Measurements from ENCODE around the gene CPA2. TPM values are rescaled to one million over a fixed set of nuclear protein-coding genes. Genes with fewer than 3 reads are reported as not detected.

CPA2 gene
- total and polyA plus RNA-seq, 2 donors (not counting 1 experiment from before 2014, with no cell fraction given), result 0.06 TPM; not detected in 1

DNA sequence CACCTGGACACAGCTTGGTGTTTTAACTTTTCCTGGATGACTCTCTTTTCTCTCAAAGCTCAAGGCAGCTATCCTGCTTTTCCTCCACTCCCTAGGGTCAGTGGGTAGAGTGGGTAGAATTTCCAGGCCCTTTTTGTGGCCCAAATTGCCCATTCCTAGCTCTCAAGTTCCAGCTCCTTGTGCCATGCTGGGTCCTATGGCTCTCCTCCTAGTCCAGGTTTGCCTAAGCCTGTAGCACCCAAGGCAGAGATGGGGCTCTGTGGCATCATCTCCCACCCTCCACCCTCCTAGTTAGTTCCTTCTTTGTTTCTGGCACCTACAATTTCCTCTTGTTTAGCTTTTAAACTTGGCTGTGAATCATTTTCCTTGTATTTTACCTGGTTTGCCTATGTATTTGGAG lies 36.0 kb downstream of the CPA2 start:
- no peaks in the 10 kb centered on the region for H3K27me3 ChIP-seq (ENCODE audit: control insufficient read depth, insufficient read depth, low read length)
- no peaks in the 10 kb centered on the region for H4K20me1 ChIP-seq (ENCODE audit: control insufficient read depth, extremely low read depth, insufficient read depth, low read length)
- no peaks in the 10 kb centered on the region for H3K4me1 ChIP-seq (ENCODE audit: control insufficient read depth, extremely low read depth, insufficient read depth, low read length)
- no peak overlapping the region for H3K4me3 ChIP-seq (replicated peaks in 1 of 4; ENCODE audit: control extremely low read depth in 1 of 4, insufficient read depth in 1 of 4, low read depth in 3 of 4, low read length in 4 of 4)
- H3K9ac ChIP-seq (ENCODE audit: insufficient read depth, low read length), result no peak overlapping the region
- no peaks in the 10 kb centered on the region for H3K9me3 ChIP-seq (ENCODE audit: control insufficient read depth, insufficient read depth, low read depth, low read length)
- H3K79me2 ChIP-seq (ENCODE audit: control insufficient read depth, insufficient read depth, low read length), result no peaks in the 10 kb centered on the region
- no peak for TF ChIP-seq EZH2 (IDR thresholded peaks at IDR 0.05; ENCODE audit: low read length, missing control alignments)
- TF ChIP-seq, protein P1, sequence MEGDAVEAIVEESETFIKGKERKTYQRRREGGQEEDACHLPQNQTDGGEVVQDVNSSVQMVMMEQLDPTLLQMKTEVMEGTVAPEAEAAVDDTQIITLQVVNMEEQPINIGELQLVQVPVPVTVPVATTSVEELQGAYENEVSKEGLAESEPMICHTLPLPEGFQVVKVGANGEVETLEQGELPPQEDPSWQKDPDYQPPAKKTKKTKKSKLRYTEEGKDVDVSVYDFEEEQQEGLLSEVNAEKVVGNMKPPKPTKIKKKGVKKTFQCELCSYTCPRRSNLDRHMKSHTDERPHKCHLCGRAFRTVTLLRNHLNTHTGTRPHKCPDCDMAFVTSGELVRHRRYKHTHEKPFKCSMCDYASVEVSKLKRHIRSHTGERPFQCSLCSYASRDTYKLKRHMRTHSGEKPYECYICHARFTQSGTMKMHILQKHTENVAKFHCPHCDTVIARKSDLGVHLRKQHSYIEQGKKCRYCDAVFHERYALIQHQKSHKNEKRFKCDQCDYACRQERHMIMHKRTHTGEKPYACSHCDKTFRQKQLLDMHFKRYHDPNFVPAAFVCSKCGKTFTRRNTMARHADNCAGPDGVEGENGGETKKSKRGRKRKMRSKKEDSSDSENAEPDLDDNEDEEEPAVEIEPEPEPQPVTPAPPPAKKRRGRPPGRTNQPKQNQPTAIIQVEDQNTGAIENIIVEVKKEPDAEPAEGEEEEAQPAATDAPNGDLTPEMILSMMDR (conservative IDR thresholded peaks at IDR 0.05 in 1 of 2, IDR thresholded peaks at IDR 0.05 in 1 of 2; ENCODE audit: low read depth in 1 of 2, low read length in 2 of 2), result no peak
- no peaks in the 10 kb centered on the region for H3K36me3 ChIP-seq (ENCODE audit: control insufficient read depth, insufficient read depth, low read length)
- H2AFZ ChIP-seq (ENCODE audit: low read length), result no peak overlapping the region
- no peak for DNase-seq (ENCODE audit: low read depth in 2 of 2)
- no peak overlapping the region for H3K4me2 ChIP-seq (ENCODE audit: extremely low read depth, insufficient read depth, low read length)
- H3K27ac ChIP-seq (ENCODE audit: insufficient read depth, low read length), result no peak overlapping the region

DNA sequence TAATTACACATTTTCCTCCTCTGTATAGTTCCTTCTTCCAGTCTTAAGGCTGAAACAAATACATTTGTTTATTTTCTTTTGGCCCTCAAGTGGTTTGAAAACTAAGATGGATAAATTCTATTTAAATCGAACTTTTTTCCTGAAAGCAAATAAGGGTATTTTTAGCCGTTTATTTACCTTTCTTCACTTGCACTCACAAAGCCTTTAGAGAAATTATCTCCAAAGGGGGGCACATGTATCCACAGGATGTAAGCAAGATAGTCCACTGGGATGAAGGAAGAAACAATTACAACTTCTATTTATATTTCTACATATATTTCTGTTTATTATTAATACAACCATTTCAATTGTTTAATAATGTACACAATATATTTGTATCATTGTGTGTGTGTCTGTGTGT lies 36.5 kb downstream of the CPA2 start:
- no peaks in the 10 kb centered on the region for H3K27me3 ChIP-seq (ENCODE audit: control insufficient read depth, insufficient read depth, low read length)
- no peak for TF ChIP-seq EZH2 (IDR thresholded peaks at IDR 0.05; ENCODE audit: low read length, missing control alignments)
- TF ChIP-seq, protein P1 (conservative IDR thresholded peaks at IDR 0.05 in 1 of 2, IDR thresholded peaks at IDR 0.05 in 1 of 2; ENCODE audit: low read depth in 1 of 2, low read length in 2 of 2), result no peak
- no peaks in the 10 kb centered on the region for H3K4me1 ChIP-seq (ENCODE audit: control insufficient read depth, extremely low read depth, insufficient read depth, low read length)
- H3K9ac ChIP-seq (ENCODE audit: insufficient read depth, low read length), result no peak overlapping the region
- no peaks in the 10 kb centered on the region for H3K79me2 ChIP-seq (ENCODE audit: control insufficient read depth, insufficient read depth, low read length)
- no peak for DNase-seq (ENCODE audit: low read depth in 2 of 2)
- H3K36me3 ChIP-seq (ENCODE audit: control insufficient read depth, insufficient read depth, low read length), result peaks cover 2% of the 10 kb centered on the region
- H3K4me3 ChIP-seq (replicated peaks in 1 of 4; ENCODE audit: control extremely low read depth in 1 of 4, insufficient read depth in 1 of 4, low read depth in 3 of 4, low read length in 4 of 4), result no peak overlapping the region
- H4K20me1 ChIP-seq (ENCODE audit: control insufficient read depth, extremely low read depth, insufficient read depth, low read length), result no peaks in the 10 kb centered on the region
- no peak overlapping the region for H2AFZ ChIP-seq (ENCODE audit: low read length)
- no peak overlapping the region for H3K4me2 ChIP-seq (ENCODE audit: extremely low read depth, insufficient read depth, low read length)
- H3K27ac ChIP-seq (ENCODE audit: insufficient read depth, low read length), result no peak overlapping the region
- no peaks in the 10 kb centered on the region for H3K9me3 ChIP-seq (ENCODE audit: control insufficient read depth, insufficient read depth, low read depth, low read length)

DNA sequence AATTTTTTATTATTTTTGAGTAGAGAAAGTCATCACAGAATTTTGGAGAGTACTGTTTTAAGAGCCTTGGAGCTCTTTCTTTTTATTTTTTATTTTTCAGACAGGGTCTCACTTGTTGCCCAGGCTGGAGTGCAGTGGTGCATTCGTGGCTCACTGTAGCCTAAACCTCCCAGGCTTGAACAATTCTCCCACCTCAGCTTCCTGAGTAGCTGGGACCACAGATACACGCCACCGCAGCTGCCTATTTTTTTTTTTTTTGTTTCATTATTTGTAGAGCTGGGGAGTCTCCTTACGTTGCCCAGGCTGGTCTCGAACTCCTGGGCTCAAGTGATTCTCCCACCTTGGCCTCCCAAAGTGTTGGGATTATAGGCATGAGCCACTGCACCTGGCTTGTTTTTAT lies 36.9 kb downstream of the CPA2 start:
- H3K4me2 ChIP-seq (ENCODE audit: extremely low read depth, insufficient read depth, low read length), result no peak overlapping the region
- DNase-seq (ENCODE audit: low read depth in 2 of 2), result no peak
- no peak overlapping the region for H3K4me3 ChIP-seq (replicated peaks in 1 of 4; ENCODE audit: control extremely low read depth in 1 of 4, insufficient read depth in 1 of 4, low read depth in 3 of 4, low read length in 4 of 4)
- no peaks in the 10 kb centered on the region for H3K79me2 ChIP-seq (ENCODE audit: control insufficient read depth, insufficient read depth, low read length)
- no peak overlapping the region for H3K27ac ChIP-seq (ENCODE audit: insufficient read depth, low read length)
- no peaks in the 10 kb centered on the region for H3K4me1 ChIP-seq (ENCODE audit: control insufficient read depth, extremely low read depth, insufficient read depth, low read length)
- H4K20me1 ChIP-seq (ENCODE audit: control insufficient read depth, extremely low read depth, insufficient read depth, low read length), result no peaks in the 10 kb centered on the region
- no peaks in the 10 kb centered on the region for H3K9me3 ChIP-seq (ENCODE audit: control insufficient read depth, insufficient read depth, low read depth, low read length)
- H2AFZ ChIP-seq (ENCODE audit: low read length), result no peak overlapping the region
- TF ChIP-seq EZH2 (IDR thresholded peaks at IDR 0.05; ENCODE audit: low read length, missing control alignments), result no peak
- TF ChIP-seq, protein P1 (conservative IDR thresholded peaks at IDR 0.05 in 1 of 2, IDR thresholded peaks at IDR 0.05 in 1 of 2; ENCODE audit: low read depth in 1 of 2, low read length in 2 of 2), result no peak
- no peaks in the 10 kb centered on the region for H3K27me3 ChIP-seq (ENCODE audit: control insufficient read depth, insufficient read depth, low read length)
- no peak overlapping the region for H3K9ac ChIP-seq (ENCODE audit: insufficient read depth, low read length)
- H3K36me3 ChIP-seq (ENCODE audit: control insufficient read depth, insufficient read depth, low read length), result peaks cover 2% of the 10 kb centered on the region
